ENCODE data around the gene MIB1.

DNA sequence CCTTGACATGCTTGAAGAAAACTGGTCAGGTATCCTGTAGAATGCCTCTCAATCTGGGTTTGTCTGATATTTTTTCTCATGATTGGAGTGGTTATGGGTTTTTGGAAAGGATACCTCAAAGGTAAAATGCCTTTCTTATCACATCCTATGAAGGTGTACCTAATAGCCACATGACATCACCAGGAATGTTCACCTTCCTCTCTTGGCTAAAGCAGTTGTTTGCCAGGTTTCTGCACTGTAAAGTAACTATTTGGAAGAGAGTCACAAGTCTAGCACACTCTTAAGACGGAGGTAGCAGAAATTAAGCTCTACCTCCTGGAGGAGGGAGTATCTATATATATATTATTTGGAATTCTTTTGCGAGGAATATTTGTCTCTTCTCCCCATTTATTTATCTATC lies 17.9 kb upstream of the MIB1 start:
- TF ChIP-seq, protein P1, sequence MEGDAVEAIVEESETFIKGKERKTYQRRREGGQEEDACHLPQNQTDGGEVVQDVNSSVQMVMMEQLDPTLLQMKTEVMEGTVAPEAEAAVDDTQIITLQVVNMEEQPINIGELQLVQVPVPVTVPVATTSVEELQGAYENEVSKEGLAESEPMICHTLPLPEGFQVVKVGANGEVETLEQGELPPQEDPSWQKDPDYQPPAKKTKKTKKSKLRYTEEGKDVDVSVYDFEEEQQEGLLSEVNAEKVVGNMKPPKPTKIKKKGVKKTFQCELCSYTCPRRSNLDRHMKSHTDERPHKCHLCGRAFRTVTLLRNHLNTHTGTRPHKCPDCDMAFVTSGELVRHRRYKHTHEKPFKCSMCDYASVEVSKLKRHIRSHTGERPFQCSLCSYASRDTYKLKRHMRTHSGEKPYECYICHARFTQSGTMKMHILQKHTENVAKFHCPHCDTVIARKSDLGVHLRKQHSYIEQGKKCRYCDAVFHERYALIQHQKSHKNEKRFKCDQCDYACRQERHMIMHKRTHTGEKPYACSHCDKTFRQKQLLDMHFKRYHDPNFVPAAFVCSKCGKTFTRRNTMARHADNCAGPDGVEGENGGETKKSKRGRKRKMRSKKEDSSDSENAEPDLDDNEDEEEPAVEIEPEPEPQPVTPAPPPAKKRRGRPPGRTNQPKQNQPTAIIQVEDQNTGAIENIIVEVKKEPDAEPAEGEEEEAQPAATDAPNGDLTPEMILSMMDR (IDR thresholded peaks at IDR 0.05): no peak
- TF ChIP-seq POLR2A (IDR thresholded peaks at IDR 0.05): no peak
